ENCODE data around the gene CPB2.

The CPB2 gene

DNA sequence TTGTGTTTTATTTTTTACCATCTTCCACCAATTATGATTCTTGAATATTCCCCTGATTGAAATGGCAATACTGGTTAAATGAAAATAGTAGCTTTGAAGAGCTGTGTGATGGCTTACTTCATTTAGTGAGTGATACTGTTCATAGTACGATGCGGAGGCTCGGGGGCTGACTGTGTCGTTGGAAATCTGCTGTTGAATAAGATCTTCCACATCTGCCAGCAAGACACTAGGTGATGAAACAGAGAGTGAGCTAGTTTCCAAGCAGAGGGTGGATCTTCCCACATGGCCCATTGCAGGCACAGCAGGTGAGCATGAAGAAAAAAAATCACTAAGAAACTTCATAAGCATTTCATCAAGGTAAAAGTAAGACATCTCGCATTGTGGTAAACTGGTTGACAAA lies 22.5 kb downstream of the CPB2 start:
- TF ChIP-seq, protein P1, sequence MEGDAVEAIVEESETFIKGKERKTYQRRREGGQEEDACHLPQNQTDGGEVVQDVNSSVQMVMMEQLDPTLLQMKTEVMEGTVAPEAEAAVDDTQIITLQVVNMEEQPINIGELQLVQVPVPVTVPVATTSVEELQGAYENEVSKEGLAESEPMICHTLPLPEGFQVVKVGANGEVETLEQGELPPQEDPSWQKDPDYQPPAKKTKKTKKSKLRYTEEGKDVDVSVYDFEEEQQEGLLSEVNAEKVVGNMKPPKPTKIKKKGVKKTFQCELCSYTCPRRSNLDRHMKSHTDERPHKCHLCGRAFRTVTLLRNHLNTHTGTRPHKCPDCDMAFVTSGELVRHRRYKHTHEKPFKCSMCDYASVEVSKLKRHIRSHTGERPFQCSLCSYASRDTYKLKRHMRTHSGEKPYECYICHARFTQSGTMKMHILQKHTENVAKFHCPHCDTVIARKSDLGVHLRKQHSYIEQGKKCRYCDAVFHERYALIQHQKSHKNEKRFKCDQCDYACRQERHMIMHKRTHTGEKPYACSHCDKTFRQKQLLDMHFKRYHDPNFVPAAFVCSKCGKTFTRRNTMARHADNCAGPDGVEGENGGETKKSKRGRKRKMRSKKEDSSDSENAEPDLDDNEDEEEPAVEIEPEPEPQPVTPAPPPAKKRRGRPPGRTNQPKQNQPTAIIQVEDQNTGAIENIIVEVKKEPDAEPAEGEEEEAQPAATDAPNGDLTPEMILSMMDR (IDR thresholded peaks at IDR 0.05; ENCODE audit: low read depth, low read length), result no peak
- no peak for DNase-seq (ENCODE audit: extremely low read depth, low read depth)

DNA sequence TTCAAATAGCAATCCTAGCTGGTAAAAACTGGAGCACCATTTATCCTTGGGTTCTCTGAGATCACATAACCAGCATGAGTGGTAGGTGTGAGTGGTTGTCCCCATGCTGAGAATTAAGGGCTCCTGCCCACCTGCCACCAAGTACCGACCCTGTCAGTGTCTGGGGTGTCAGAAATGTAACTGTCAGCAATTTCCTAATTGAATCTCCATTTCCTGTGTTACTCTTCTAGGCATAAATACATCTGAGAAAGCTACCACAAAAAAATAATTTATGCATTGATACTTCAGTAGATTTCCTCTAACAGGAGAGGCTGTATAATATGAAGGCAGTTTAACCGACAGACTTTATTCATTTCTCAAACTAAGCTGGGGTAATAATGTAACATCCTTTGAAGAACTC lies 25.1 kb downstream of the CPB2 start:
- no peak for DNase-seq (ENCODE audit: extremely low read depth, low read depth)
- TF ChIP-seq, protein P1 (IDR thresholded peaks at IDR 0.05; ENCODE audit: low read depth, low read length), result no peak

DNA sequence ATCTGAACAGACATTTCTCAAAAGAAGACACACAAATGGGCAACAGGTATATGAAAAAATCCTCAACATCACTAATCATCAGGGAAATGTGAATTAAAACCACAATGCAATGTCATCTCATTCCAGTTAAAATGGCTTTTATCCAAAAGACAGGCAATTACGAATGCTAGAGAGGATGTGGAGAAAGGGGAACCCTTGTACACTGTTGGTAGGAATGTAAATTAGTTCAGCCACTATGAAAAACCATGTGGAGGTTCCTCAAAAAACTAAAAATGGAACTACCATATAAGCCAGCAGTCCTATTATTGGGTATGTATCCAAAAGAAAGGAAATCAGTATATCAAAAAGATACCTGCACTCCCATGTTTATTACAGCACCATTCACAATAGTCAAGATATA lies 27.6 kb downstream of the CPB2 start:
- TF ChIP-seq, protein P1 (IDR thresholded peaks at IDR 0.05; ENCODE audit: low read depth, low read length), result no peak
- no peak for DNase-seq (ENCODE audit: extremely low read depth, low read depth)

DNA sequence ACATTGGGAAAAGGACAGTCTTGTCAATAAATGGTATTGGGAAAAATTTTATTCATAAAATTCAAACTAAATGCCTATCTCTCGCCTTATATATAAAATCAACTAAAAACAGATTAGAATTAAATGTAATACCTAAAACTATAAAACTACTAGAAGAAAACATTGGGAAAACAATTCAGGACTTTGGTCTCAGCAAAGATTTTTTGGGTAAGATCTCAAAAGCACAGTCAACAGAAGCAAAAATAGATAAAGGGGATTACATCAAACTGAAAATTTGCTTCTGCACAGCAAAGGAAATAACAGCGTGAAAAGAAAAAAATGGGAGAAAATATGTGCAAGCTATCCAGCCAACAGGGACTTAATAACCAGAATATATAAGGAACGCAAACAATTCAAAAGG lies 28.0 kb downstream of the CPB2 start:
- TF ChIP-seq, protein P1 (IDR thresholded peaks at IDR 0.05; ENCODE audit: low read depth, low read length), result no peak
- no peak for DNase-seq (ENCODE audit: extremely low read depth, low read depth)

DNA sequence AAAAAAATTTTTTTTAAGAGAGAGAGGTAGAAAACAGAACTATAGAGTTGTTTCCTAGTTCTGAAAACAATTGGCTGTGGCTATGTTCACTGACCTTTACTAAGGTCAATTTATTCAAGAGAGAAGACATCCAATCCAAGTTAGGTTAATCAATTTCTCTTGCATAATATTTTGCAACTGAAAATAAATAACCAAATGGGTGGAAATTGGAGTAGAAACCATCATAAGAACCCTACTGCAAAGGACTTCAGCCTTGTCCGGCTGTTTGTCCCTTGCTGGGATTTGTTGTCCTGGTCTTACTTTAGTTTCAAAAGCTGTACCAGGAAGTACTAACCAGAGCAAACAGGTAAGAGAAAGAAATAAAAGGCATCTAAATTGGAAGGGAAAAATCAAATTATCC lies 29.0 kb downstream of the CPB2 start:
- no peak for DNase-seq (ENCODE audit: extremely low read depth, low read depth)
- TF ChIP-seq, protein P1 (IDR thresholded peaks at IDR 0.05; ENCODE audit: low read depth, low read length), result no peak

DNA sequence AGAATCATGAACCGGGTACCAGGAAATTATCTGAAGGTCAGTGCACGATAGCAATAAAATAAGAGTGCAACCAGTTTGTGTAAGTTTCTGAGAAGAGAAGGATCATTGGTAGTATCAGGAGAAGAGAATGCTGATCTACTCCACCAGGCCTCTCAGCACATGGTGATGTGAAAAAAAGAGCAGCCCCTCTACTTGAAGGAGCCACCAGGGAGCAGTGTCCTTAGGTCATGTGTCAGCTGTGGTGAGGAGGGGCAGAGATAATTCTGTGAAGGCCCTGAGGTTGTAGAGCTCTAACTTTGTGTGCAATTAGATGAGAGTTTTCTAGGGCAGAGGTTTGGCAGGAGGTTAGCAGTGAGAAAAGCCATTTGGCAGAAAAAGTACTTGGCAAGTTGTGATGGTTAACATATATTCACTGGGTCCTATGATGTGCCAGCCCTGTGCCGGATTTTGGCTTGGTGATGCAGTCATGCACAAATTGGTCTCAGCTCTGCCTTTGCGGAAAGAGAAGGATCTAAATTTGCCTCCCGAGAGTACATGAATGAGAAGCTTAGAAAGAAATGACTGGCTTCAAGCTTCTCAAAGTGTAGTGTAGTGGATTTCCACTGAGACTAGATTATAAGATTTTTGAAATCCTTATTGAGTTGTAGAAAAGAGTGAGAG lies 33.1 kb downstream of the CPB2 start:
- no peak for DNase-seq (ENCODE audit: extremely low read depth, low read depth)
- TF ChIP-seq, protein P1 (IDR thresholded peaks at IDR 0.05; ENCODE audit: low read depth, low read length), result no peak

DNA sequence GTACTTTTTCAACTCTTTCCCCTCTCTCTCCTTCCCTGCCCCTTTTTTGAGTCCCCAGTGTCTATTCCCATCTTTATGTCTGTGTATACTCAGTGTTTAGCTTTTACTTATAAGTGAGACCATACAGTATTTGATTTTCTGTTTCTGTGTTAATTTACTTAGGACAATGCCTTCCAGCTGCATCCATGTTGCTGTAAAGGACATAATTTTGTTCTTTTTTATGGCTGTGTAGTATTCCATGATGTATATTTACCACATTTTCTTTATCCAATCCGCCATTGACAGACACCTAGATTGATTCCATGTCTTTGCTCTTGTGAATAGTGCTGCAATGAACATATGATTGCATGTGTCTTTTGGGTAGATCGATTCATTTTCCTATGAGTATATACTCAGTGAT lies 41.5 kb downstream of the CPB2 start:
- DNase-seq (ENCODE audit: extremely low read depth, low read depth), result no peak
- TF ChIP-seq, protein P1 (IDR thresholded peaks at IDR 0.05; ENCODE audit: low read depth, low read length), result no peak

All from AG09319 (cell line).